Right lobe of liver (tissue), 4 donors: ENCODE results near the gene PLEKHM2.

Experiments
- POLR2A ChIP-seq: fragments of 450-650 bp; IDR thresholded peaks from one replicate; pipeline ENCODE4 v1.6.1; 2017; ENCODE audit warnings: antibody characterized with exemption, mild to moderate bottlenecking
- TF ChIP-seq, protein P1 (sequence below), 4 donors: fragments of 200-600 bp in 3 of 4; fragments of 450-650 bp in 1 of 4; IDR thresholded peaks; one replicate each; pipeline versions ENCODE4 v1.5.1 to v1.8.0; 2016 to 2022; ENCODE audit warnings: antibody characterized with exemption in 4 of 4, mild to moderate bottlenecking in 2 of 4
- donor health status: DM: no; HTN: no; CAD: no.
- donor health status: DM: no; HTN: no; CAD: no.
- donor health status: DM: no; HTN: yes; CAD: no.

DNA sequence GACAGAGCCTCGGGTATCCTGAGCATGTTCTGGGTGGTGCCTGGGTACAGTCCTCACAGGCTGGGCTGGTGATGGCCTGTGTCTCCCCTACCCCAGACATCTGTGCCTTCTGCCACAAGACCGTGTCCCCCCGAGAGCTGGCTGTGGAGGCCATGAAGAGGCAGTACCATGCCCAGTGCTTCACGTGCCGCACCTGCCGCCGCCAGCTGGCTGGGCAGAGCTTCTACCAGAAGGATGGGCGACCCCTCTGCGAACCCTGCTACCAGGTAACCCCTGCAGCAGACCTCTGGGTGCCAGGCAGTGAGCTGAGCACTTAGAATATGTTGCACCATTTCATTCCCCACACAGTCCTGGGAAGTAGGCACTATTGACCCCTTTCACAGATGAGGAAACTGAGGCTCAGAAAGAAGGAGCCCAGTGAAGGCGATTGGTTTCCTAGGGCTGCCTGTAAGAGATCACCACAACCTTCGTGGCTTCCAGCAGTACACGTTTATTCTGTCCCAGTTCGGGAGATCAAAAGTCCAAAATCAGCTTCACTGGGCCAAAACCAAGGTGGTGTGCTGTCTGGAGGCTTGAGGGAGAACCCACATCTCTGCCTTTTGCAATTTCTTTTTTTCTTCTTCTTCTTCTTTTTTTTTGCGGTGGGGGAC lies 86.3 kb downstream of the PLEKHM2 start:
- no peak for TF ChIP-seq POLR2A
- TF ChIP-seq, protein P1, sequence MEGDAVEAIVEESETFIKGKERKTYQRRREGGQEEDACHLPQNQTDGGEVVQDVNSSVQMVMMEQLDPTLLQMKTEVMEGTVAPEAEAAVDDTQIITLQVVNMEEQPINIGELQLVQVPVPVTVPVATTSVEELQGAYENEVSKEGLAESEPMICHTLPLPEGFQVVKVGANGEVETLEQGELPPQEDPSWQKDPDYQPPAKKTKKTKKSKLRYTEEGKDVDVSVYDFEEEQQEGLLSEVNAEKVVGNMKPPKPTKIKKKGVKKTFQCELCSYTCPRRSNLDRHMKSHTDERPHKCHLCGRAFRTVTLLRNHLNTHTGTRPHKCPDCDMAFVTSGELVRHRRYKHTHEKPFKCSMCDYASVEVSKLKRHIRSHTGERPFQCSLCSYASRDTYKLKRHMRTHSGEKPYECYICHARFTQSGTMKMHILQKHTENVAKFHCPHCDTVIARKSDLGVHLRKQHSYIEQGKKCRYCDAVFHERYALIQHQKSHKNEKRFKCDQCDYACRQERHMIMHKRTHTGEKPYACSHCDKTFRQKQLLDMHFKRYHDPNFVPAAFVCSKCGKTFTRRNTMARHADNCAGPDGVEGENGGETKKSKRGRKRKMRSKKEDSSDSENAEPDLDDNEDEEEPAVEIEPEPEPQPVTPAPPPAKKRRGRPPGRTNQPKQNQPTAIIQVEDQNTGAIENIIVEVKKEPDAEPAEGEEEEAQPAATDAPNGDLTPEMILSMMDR (IDR thresholded peaks at IDR 0.05) = no peak
